Measurements from ENCODE around the gene S100A12.

The S100A12 gene

DNA sequence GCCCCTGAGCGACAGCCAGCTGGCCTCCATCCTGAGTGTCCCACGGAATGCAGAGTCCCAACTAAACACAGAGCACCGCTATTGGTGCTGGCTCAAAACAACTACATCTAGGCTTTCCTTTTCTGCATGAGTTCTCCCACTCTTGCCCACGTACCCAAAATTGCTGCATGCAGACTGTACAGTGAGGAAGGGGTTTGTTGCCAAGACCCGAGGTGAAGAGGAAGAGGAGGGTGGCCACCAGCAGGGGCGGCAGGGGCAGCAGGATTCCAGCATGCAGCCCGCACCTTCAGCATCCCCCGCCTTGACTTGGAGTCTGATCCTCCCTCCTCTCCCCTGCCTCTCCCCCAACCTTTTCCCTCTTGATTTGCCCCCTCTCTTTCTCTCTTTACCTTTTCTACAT is 9.7 kb downstream of the S100A12 start:
- no peak for DNase-seq

- no peak for DNase-seq
These were observed 10.4 kb downstream of the S100A12 start for GRCh38 chr1:153364766-153365666.

DNA sequence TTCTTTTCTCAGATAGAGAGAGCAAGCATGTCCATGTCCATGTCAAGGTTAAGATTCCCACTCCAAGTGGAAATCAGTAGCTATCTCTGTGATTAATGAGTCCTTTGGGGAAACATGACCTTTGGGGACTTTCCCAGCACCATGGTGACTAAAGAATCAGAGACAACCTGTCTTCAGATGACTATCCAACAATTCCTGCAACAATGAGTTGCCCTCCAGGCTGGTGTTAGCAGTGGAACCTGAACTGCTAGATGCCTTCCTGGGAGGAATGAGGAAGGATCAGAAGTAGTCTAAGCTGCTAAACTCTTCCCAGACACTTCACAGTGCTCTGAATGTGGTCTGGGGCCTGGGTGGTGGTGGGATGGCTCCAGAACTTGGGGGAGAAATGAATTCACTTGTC is 11.3 kb downstream of the S100A12 start:
- no peak for DNase-seq

DNA sequence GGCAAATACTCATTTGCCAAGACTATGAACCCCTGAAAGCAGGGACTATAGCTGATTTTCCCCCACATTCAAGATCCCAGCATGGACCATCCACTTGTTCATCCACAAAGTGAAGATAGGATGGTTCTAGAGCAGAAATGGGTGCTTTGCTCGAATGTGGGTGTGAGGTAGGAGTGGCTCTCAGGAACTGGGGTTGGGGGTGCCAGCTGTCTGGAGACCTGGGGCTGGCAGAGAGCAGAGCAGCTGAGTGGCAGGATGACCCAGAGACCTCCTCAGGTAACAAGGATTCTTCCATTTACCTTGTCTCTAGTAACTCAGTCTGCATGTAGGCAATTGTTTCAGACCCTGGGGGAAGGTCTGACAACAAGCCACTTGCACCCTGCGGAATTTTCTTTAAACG is 11.8 kb downstream of the S100A12 start:
- DNase-seq, result no peak

DNA sequence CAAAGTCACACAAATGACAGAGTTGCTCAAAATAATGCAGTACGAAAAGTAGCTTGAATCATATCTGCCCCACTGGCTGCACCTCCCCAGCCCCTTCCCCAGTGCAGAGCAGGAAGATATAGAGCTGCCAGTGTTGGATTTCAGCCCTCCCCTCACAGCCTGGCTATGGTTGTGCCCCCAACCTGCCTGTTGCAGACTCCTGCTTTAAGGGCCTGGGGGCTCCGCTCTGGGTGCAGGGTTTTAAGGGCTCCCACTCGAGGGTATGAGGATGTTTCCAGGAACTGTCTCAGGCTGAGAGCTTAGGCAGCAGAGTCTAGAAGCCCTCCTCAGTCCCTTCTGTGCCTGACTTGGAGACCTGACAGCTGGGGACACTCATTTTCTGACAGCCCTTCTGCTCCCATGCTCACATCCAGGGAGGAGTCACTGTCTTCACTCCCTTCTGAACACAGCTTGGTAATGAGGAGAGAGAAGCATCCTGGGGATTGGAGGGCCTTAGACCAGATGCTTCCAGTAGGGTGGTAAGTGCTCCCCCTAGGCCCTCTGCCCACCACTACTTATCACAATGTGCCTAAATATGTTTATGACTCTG is 13.1 kb downstream of the S100A12 start:
- DNase-seq, result no peak

- DNase-seq, result no peak
These were observed 13.8 kb downstream of the S100A12 start for GRCh38 chr1:153361480-153362109.

DNA sequence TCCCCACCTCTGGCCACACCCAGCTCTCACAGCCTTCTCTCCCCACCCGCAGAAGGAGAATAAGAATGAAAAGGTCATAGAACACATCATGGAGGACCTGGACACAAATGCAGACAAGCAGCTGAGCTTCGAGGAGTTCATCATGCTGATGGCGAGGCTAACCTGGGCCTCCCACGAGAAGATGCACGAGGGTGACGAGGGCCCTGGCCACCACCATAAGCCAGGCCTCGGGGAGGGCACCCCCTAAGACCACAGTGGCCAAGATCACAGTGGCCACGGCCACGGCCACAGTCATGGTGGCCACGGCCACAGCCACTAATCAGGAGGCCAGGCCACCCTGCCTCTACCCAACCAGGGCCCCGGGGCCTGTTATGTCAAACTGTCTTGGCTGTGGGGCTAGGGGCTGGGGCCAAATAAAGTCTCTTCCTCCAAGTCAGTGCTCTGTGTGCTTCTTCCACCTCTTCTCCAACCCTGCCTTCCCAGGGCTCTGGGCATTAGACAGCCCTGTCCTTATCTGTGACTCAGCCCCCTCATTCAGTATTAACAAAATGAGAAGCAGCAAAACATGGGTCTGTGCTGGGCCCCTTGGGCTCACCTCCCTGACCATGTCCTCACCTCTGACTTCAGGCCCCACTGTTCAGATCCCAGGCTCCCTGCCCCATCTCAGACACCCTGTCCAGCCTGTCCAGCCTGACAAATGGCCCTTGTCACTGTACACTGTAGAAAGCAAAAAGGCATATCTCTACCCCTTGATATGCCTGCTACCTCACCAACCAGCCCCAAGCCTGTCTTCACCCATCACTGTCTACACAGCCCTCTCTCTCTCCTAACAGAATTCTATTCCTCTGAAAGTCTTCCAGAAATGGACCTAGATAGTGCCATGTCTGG is 14.6 kb downstream of the S100A12 start:
- DNase-seq, result no peak

GRCh38 chr1:153360190-153360589 is 15.2 kb downstream of the S100A12 start:
- no peak for DNase-seq

GRCh38 chr1:153359241-153359640 is 16.2 kb downstream of the S100A12 start:
- DNase-seq, result no peak

GRCh38 chr1:153358691-153358975 is 16.8 kb downstream of the S100A12 start:
- no peak for DNase-seq

GRCh38 chr1:153357853-153358690 is 17.3 kb downstream of the S100A12 start, which contains the start of gene S100A9:
S100A9 (plus strand) TSS chr1:153357854; CDS start chr1:153358284, 430 bp downstream.
- DNase-seq, result no peak

- DNase-seq, result peak; percentile 8 to 61
These were observed 18.2 kb downstream of the S100A12 start for GRCh38 chr1:153357076-153357852.

DNA sequence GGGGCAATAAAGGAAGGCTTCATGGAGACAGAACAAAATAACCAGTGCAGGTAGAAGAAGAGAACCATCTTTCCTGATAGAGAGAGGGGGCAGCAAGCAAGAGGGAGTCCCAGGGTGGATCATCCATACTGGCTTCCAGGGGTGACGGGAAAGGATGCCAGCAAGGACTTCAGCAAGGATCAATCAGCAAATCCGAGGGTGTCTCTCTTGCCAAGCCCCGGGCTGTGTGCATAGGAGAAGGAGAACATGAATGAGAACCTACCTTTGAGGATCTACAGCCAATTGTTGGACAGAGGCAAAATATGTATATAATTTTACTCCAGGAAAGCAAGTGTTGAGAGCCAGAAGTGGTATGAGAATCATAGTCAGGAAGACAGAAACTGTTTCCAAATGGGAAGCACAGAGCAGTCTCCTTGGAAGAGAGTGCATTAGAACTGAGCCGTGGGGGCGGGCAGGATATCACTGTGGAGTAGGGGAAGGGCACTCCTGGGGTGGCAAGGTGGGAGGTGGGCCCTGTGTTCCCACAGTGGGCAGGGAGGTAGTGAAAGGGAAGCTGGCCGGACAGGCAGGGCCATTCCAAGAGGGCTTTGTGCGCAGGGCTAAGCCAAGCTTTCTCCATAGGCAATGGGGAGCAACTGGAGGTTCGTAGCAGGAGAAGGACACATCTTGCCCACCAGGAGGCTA is 18.9 kb downstream of the S100A12 start:
- DNase-seq, result no peak

DNA sequence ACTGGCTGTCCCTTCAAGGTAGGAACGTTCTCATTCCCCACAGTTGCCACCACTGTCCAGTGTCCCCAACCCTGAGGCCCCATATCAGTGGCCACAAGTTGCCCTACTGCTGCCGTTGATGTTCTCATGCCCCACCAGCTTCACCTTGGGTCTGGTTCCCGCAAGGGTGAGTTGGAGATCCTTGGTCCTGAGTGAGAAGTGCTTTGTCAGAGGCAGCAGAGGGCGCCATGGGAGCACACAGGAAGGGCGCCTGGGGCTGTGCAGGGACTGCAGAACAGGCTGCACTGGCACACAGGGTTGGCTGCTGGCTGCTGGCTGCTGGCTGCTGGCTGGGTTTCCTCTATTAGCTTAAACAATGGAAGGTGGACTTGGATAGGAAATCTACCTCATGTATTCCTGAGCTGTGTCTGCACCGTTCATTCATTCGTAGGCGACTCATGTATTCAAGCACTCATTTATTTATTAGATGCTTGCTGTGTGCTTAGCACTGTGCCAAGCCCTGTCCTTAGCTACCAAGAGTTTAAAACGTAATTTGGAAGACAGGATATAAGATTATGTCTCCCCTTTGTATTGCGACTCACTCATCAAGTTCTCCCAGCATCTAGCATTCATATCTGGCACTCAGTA is 19.9 kb downstream of the S100A12 start:
- DNase-seq, result peak; percentile 39 to 66

GRCh38 chr1:153354515-153355193 is 20.8 kb downstream of the S100A12 start:
- DNase-seq, result no peak

DNA sequence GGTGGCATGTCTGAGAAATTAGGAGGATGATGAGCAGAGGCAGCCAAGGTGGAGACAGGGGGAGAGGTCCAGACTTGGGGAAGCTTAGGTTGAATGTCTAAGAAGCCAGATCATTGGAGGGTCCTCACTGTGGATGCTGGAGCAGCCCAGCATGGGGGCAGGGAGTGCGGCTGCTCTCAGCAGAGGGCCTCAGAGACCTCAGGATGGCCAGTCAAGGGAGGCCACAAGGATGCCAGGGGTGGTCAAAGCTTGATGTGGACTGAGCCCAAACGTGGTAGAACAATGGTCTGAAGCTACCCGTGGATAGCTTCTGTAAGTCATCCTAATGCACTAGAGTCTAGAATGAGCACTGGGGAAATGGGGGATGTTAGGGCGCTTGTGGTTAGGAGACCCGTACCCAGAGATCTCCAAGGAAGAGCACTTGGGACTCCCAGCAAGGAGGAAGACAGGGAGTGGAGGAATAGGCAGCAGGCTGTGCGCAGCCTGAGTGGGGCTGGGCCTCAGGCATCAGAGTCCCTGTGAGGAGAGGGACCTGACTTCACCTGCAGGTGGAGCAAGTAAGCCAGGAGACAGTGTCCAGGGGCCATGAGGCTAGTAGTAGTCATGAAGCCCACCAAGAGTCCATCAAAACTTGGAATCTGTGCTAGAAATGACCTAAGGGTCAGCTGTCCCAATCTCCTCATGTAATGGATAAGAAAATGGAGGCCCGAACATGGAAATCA is 22.0 kb downstream of the S100A12 start:
- no peak for DNase-seq

DNA sequence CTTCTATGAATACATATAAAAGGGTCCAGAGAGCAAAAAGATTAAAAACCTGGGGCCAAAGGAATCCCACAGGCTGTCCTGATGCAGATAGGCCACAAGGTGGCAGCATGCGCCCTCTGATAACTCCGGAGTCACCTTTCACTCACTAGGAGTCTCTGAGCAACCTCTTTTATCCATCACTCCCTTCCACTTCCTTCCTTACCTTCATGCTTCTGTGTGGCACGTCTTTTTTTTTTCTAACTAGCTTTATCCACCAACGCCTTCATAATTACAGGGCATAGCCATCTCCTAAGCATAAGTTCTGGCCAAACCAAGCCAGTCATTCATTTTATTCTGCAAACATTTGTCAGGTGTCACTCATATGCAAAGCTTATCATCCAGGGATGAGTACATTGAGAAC is 22.9 kb downstream of the S100A12 start:
- peak; percentile 62 to 65 for DNase-seq

GRCh38 chr1:153350321-153350957 is 25.0 kb downstream of the S100A12 start:
- DNase-seq, result no peak
